Activated CD8-positive, alpha-beta memory T cell treated with anti-CD3 and anti-CD28 coated beads for 24 hours (primary cell): ENCODE measurements around the gene FASTKD2.

ENCODE experiments used
- DNase-seq: peaks from one replicate; pipeline ENCODE4 v3.0.0-alpha.2; 2020

FASTKD2 gene

DNA sequence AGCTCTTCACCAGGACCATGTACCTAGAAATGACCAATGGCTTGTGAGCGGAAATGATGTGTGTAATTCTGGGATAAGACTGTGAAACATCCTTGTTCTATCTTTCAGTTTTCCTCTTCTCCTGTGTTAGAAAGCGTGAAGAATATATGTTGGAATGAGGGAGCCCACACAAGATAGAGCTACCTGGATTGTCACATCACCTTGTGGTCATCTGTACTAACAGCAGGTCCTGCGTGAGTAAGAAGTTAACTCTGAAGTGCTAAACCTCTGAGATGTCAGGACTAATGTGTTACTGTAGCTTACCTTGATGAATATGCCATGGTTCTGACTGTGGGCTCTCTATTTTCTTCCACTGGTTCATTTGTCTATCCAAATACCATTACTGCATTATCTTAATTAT is 75.6 kb downstream of the FASTKD2 start:
- no peak for DNase-seq
